GM23338 (cell line): ENCODE measurements around the gene POLR1C.

Source experiments
- CREB1 ChIP-seq: fragments of 250-450 bp; sonication (Bioruptor Pico); IDR thresholded peaks from 2 replicates; pipeline ENCODE4 v1.5.0; 2020; ENCODE audit warnings: low read depth, mild to moderate bottlenecking, moderate library complexity
- CTCF ChIP-seq, 2 experiments: fragments of 200-600 bp in 1 of 2; sonication (generic) in 1 of 2; conservative IDR thresholded peaks; 2 replicates each; pipeline versions ENCODE4 v1.5.1 to v1.6.1; 2016 to 2017; ENCODE audit warnings: antibody characterized with exemption in 2 of 2, low read depth in 2 of 2, mild to moderate bottlenecking in 2 of 2, moderate library complexity in 1 of 2
- EZH2 ChIP-seq: fragments of 200-600 bp; sonication (generic); IDR thresholded peaks from one replicate; pipeline ENCODE4 v1.8.0; 2017; ENCODE audit warnings: antibody characterized with exemption, mild to moderate bottlenecking, low read depth; ENCODE audit not compliant: unreplicated experiment
- EZH2phosphoT487 ChIP-seq: fragments of 200-600 bp; sonication (generic); IDR thresholded peaks from one replicate; pipeline ENCODE4 v1.8.1; 2018; ENCODE audit warnings: antibody characterized with exemption; ENCODE audit not compliant: unreplicated experiment
- NANOG ChIP-seq: IDR thresholded peaks from 2 replicates; pipeline ENCODE4 v1.6.1; 2016; ENCODE audit warnings: antibody characterized with exemption, borderline replicate concordance
- POLR2AphosphoS5 ChIP-seq: IDR thresholded peaks from 2 replicates; pipeline ENCODE4 v1.6.1; 2016; ENCODE audit warnings: antibody characterized with exemption, low read depth
- STAT1 ChIP-seq: IDR thresholded peaks from one replicate; pipeline ENCODE4 v1.6.1; 2016; ENCODE audit warnings: antibody characterized with exemption; ENCODE audit not compliant: unreplicated experiment
- ZNF114 ChIP-seq: fragments of 250-450 bp; sonication (Bioruptor Pico); IDR thresholded peaks from 2 replicates; pipeline ENCODE4 v1.5.0; 2020; ENCODE audit warnings: mild to moderate bottlenecking, moderate library complexity
- ZNF331 ChIP-seq: fragments of 250-450 bp; sonication (Bioruptor Pico); IDR thresholded peaks from 2 replicates; pipeline ENCODE4 v1.5.0; 2020; ENCODE audit warnings: low read depth, mild to moderate bottlenecking, moderate library complexity

- no peak for TF ChIP-seq CTCF (conservative IDR thresholded peaks at IDR 0.05; ENCODE audit: low read depth in 2 of 2)
- TF ChIP-seq ZNF114 (CRISPR knock-in tag), result no peak
- no peak; the same call in 1 of the 2 replicates for TF ChIP-seq POLR2AphosphoS5
- no peak for TF ChIP-seq EZH2
- no peak for TF ChIP-seq EZH2phosphoT487
- no peak for TF ChIP-seq STAT1
- no peak for TF ChIP-seq ZNF331
- no peak for TF ChIP-seq CREB1 (CRISPR knock-in tag)
- no peak for TF ChIP-seq NANOG
Observed at GRCh38 chr6:43522547-43523261, 5.8 kb downstream of the POLR1C start.
